Progenitor cell of endocrine pancreas (in vitro differentiated cells): ENCODE data around the gene CPEB1. TPM values are rescaled to one million over a fixed set of nuclear protein-coding genes. Genes with fewer than 3 reads are reported as not detected.
"Not testable (repeated sequence)": the region's sequence is repeated elsewhere in the genome, so short reads cannot be mapped to it uniquely, and the experiment has no call there.

Experiments used
- DNase-seq: peaks from one replicate; pipeline ENCODE4 v3.0.0; 2021; ENCODE audit warnings: low spot score; ENCODE audit not compliant: unreplicated experiment
- H3K27ac Mint-ChIP-seq: 2 replicates; pipeline ENCODE4 v1.8.0; 2021; ENCODE audit warnings: mild to moderate bottlenecking, moderate library complexity, mixed read lengths
- H3K27me3 Mint-ChIP-seq: 2 replicates; pipeline ENCODE4 v1.8.0; 2021; ENCODE audit warnings: mixed read lengths
- H3K36me3 Mint-ChIP-seq: 2 replicates; pipeline ENCODE4 v1.8.0; 2022; ENCODE audit warnings: mixed read lengths; ENCODE audit not compliant: insufficient read depth
- H3K4me1 Mint-ChIP-seq: 2 replicates; pipeline ENCODE4 v1.8.0; 2021; ENCODE audit warnings: low read depth, mixed read lengths
- H3K4me3 Mint-ChIP-seq: 2 replicates; pipeline ENCODE4 v1.8.0; 2021; ENCODE audit warnings: low read depth, mild to moderate bottlenecking, moderate library complexity, mixed read lengths
- H3K9me3 Mint-ChIP-seq: 2 replicates; pipeline ENCODE4 v1.8.0; 2021; ENCODE audit warnings: low read depth, mixed read lengths
- CTCF ChIP-seq: fragments of 200-600 bp; sonication (generic); IDR thresholded peaks from one replicate; pipeline ENCODE4 v1.5.0; 2021; ENCODE audit warnings: antibody characterized with exemption, mild to moderate bottlenecking; ENCODE audit not compliant: unreplicated experiment
- total RNA-seq: library from RNA; stranded (reverse); gene quantifications from 2 replicates; pipeline ENCODE4 v1.2.1, GENCODE V29; 2021

CPEB1 gene
- total RNA-seq, 1 donor from 2014 or later, result 0.60 TPM

GRCh38 chr15:82532991-82533481 lies 114.1 kb downstream of the CPEB1 start:
- Mint-ChIP-seq H3K27me3 (no peaks in the 10 kb centered on the region), H3K4me3 (no peak overlapping the region), H3K27ac (no peak overlapping the region), H3K36me3 (peaks cover 24% of the 10 kb centered on the region), H3K4me1 (peaks cover 4% of the 10 kb centered on the region), H3K9me3 (no peaks in the 10 kb centered on the region)
- TF ChIP-seq CTCF, result no peak
- no peak for DNase-seq

- Mint-ChIP-seq H3K36me3 (peaks cover 21% of the 10 kb centered on the region), H3K9me3 (no peaks in the 10 kb centered on the region), H3K27ac (no peak overlapping the region), H3K27me3 (no peaks in the 10 kb centered on the region), H3K4me3 (no peak overlapping the region), H3K4me1 (peaks cover 1% of the 10 kb centered on the region)
- no peak for DNase-seq
- no peak for TF ChIP-seq CTCF
Observed at GRCh38 chr15:82532383-82532990, 114.7 kb downstream of the CPEB1 start.

- Mint-ChIP-seq H3K4me3 (no peak overlapping the region), H3K27me3 (peaks cover 6% of the 10 kb centered on the region), H3K36me3 (peaks cover 16% of the 10 kb centered on the region), H3K4me1 (peaks cover 1% of the 10 kb centered on the region), H3K27ac (no peak overlapping the region), H3K9me3 (no peaks in the 10 kb centered on the region)
- DNase-seq, result no peak
- no peak for TF ChIP-seq CTCF
Observed at GRCh38 chr15:82531496-82532382, 115.4 kb downstream of the CPEB1 start.

GRCh38 chr15:82530606-82531379 lies 116.4 kb downstream of the CPEB1 start:
- peak; percentile 91 for TF ChIP-seq CTCF
- peak overlapping the region; percentile 61 for H3K4me3 Mint-ChIP-seq
- H3K4me1 Mint-ChIP-seq, result peaks cover 1% of the 10 kb centered on the region
- H3K27ac Mint-ChIP-seq, result no peak overlapping the region
- no peaks in the 10 kb centered on the region for H3K9me3 Mint-ChIP-seq
- H3K36me3 Mint-ChIP-seq, result peaks cover 13% of the 10 kb centered on the region
- DNase-seq, result peak; percentile 60
- peaks cover 6% of the 10 kb centered on the region for H3K27me3 Mint-ChIP-seq

- no peak for TF ChIP-seq CTCF
Observed at GRCh38 chr15:82530006-82530405, 117.2 kb downstream of the CPEB1 start.

GRCh38 chr15:82513587-82513986 lies 133.6 kb downstream of the CPEB1 start:
- not testable (repeated sequence) for H3K9me3 Mint-ChIP-seq, H3K4me1 Mint-ChIP-seq, H3K36me3 Mint-ChIP-seq, DNase-seq, H3K27ac Mint-ChIP-seq, H3K4me3 Mint-ChIP-seq, H3K27me3 Mint-ChIP-seq

More at GRCh38 chr15:82530006-82530405, 117.2 kb downstream of the CPEB1 start:
- Mint-ChIP-seq H3K27ac (no peak overlapping the region), H3K27me3 (peaks cover 6% of the 10 kb centered on the region), H3K4me3 (no peak overlapping the region), H3K9me3 (no peaks in the 10 kb centered on the region), H3K4me1 (peaks cover 1% of the 10 kb centered on the region), H3K36me3 (peaks cover 9% of the 10 kb centered on the region)
- no peak for DNase-seq

- not testable (repeated sequence) for H3K9me3 Mint-ChIP-seq, H3K4me1 Mint-ChIP-seq, H3K27ac Mint-ChIP-seq, H3K36me3 Mint-ChIP-seq, DNase-seq, H3K27me3 Mint-ChIP-seq, H3K4me3 Mint-ChIP-seq
Observed at GRCh38 chr15:82507693-82508092, 139.5 kb downstream of the CPEB1 start.
